ENCODE measurements around the gene PSMB5.
A peak's percentile ranks its signal among the peaks of the same experiment; 100 is the strongest.

Gene PSMB5

GRCh38 chr14:22985894-22986507 lies 48.7 kb downstream of the PSMB5 start:
- no peak for DNase-seq

DNA sequence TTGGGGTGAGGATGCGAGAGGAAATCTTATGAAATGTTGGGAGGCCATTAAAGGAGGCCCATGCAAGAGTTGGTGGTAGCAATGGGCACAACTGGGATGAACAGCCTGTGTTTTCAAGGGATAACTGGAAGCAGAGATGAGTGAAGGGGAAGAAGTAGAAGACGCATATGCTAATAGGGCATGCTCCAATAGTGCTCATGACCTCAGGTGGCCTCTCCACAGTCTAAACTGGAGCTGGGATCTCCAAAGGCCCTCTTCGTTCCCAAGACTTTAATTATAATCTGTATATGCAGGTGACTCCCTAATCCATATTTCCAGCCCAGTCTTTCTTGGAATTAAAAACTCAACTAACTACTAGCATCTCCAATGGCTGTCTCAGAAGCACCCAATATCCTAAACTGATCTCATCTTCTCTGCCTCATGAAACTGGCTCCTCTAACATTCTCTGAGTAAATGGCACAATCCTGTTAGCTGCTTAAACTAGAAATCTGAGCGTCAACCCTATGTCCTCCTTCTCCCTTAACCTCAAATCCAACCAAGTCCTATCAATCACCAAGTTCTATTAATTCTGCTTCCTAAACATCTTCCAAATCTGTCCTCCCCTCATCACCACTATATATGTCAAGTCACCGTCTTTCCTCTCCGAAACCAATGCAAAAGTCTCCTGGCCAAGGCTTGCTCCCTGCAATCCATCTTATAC lies 49.6 kb downstream of the PSMB5 start:
- DNase-seq: no peak

DNA sequence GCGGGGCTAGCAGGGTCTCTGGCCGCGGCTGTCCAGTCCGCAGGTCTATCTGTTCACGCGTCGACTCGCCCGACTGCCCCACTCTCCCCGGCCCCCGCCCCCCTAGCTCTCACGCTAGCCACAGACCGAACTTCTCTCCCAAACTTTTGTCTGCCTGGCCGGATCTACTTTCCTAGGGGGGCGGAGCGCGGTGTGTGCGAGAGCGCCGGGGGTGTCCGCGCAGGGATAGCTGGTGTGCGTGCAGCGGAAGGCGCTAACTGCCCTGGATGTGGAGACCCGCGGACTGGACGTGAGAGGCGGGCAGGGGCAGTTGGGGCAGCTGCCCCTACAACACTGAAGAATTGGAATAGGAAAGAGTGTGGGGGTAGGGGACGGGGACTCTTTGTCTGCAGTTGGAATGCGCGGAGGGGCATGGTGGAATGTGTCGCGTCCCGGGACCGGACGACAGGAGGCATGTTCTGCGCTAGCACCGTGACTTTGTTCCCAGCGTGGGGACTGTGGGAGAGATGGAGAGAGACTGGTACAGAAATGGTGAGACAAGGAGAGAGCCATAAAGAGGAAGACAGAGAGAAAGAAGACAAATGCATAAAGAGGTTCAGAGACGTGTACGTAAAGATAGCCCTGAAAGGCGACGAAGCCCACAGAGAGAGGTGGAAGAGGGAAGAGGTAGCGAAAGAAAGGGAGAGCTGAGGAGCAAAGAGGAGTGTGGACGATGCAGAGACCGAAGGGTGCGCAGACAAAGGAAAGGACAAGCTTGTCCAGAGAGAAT lies 52.0 kb downstream of the PSMB5 start, which contains the start of gene AJUBA:
AJUBA (minus strand) TSS at position 75 of the 769 bp plus-strand sequence. CDS start 285 bp downstream, outside the sequence.
- peak; percentile 84 for DNase-seq

DNA sequence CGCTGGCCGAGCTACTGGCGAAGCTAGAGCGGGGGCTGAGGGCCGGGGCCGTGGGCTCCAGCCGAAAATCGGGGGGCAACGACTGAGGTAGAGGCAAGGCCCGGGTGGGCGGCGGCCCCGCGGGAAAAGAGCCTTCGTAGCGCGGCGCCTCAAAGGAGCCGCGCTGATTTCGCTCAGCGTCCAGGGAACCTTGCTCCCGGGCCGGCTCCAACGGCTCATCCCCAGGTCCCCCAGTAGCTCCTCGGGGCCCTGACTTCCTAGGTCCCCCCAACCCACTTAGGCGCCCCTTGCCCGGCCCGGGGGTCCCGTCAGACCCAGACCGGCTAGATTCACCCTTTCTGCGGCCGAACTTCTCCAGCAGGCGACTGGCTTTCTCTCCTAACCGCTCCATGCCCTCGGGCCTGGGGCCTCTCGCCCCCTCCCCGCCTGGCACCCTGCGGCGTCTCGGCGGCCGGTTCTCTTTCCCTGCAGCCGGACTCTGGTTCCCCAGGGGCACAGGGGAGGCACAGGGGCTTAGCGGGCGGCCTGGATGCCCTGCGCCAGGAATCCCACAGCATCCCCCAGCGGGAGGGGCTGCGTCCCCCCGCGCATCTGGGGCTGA lies 52.7 kb downstream of the PSMB5 start:
- DNase-seq: no peak

DNA sequence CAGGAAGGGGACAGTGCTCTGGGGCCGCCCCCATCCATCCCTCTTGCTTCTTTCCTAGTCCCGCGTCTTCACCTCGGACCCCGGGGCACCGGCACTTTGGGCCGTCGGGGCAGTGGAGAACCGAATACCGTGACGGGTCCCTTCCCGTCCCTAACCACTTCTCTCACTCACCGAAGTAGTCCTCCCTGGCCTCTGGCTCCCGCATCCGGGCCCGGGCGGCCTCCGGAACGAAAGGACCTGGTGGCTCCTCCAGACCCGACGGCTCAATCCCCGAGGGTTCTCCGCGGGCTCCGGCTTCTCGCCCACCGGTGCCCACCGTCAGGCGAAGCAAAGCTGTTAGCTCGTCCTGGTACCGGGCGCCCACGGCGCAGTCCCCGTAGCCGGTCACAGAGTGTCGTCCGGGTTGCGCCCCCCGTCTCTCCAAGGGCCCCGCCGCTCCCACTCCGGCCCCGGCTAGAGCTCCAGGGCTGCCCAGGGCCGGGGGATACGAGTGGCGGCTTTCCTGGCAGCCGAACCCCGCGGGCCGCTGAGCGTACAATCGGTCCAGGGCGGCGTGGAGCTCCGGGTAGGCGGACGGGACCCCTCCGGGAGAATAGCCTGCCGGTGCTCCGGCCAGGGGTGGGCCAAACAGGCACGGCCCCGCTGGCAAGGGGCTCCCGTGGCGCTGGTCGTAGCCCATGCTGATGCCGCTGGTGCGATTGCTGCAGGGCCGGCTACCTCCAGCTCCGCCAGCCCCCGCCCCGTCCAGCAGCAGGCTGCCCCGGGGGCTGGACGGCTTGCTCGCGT lies 53.4 kb downstream of the PSMB5 start:
- peak; percentile 24 for DNase-seq

DNA sequence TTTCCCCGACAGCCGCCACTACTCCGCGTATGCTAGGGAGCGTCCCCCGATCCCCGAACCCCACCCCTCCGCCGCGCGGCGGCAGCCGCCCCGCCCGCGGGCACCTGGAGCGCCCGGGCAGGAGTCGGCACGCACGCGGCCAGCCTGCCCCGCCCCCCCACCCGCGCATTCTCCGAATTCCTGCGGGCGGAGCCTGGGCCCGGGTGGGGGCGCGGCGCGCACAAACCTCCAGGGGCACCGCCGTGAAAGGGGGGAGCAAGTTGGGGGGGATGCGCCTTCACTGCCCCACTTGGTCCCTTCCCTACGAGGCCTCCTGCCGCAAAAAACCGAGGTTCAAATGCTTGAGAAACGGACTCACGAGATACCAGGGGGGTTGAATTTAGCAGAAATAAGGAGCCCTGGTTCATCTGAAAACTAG lies 54.0 kb downstream of the PSMB5 start:
- DNase-seq: peak; percentile 43

DNA sequence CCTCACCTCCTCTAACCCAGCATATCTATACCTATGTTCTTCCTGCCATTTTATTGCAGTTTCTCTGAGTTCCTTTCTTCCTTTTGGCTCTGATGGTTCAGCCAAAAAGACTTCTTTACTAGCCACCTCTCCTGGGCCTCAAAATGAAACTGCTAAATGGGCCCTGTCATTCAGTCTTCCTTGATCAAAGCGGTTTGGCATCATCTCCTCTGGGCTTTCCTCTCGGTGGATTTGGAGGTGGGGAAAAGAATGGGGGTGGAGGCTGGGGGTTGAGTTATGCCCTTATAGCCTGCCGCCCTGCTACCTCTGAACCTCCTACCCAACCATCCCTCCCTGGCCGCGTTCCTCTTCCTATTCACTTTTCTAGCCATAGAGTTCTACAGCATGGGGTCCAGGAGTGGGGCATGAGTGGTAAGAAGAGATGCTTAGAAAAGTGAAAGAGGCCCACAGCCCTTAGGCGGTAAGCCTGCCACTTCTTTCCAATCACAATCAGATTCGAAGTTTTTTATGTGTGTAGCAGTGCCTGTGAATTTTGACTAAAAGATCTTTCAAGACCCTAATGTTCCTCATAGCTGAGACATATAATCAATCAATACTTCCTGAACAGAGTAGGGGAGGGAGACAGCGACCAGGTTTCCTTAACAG lies 54.8 kb downstream of the PSMB5 start:
- no peak for DNase-seq

DNA sequence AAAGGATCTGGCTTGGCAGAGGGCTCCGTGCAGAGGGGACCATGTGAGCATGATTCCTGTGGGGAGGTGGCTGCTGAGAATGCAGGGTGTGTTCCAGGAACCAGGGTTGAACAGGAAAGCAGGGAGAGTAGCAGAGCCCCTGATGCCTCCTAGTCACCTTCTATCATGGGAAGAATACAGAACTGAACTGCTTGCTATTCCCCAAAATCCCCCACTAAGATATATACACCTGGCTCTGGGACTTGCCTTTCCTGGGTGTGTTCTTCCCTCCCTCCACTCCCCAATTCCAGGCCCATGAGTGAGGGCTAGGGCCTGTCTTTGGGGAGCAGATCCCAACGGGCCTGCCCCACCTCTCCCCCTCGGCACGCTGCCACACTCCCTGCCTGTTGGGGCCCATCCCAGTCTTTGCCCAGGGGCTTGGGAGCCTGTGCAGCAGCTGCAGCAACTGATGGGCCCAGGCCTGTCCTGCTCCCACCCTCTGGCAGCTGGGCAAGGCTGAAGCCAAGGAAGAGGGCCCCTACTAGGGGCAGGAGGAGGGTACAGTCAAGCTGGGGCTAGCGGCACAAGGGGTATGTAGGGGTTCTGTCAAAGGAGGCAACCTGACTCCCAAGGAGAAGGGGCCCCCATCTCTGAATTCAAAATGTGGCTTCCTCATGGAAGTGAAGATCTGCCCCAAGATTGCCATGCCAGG lies 55.6 kb downstream of the PSMB5 start:
- no peak for DNase-seq

GRCh38 chr14:22978487-22978837 lies 56.2 kb downstream of the PSMB5 start:
- DNase-seq: no peak

- no peak for DNase-seq
These were observed 56.8 kb downstream of the PSMB5 start for GRCh38 chr14:22977684-22978486.

- DNase-seq: no peak
These were observed 57.3 kb downstream of the PSMB5 start for GRCh38 chr14:22977434-22977683.

DNA sequence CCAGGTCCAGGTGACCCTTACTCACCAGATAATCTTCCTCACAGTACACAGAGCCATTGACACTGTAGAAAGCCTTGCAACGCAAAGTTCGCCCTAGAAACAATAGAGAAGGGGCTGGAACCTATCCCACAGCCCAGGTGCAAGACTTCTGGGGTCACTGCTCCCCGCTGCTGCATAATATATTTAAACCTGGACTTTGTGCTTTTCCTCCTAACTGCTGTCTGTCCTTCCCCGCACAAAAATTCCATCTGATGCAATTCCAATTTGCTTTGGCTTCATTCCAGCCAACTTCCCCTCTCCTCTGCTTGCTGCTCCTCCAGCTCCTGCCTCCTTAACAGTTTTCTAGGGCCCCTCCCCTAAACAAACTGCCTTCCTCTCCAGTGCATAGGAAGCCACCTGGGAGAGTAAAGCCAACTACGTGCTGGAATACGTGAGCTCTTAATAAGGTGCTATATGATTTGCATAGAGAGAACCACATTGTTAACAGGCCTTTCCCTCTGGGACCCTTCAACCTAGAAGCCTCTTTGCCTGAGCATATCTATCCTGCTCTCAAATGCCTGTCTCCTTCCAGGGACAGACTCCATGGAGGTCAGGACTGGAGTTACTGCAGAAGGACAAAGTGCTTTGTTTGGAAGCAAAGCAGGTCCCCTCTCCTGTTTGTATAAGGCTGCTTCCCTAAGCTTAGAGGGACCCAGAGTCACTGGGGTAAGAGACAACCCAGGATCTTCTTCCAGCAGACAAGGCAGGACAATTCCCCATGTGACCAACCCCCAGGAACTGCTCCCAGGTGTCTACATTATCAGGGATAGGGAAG lies 57.9 kb downstream of the PSMB5 start:
- no peak for DNase-seq

All from activated naive CD4-positive, alpha-beta T cell treated with anti-CD3 and anti-CD28 coated beads, Interleukin-2, amount 50 U/mL, for 16 hours (primary cell).